Measurements from ENCODE around the gene PDZD8.

PDZD8 gene

DNA sequence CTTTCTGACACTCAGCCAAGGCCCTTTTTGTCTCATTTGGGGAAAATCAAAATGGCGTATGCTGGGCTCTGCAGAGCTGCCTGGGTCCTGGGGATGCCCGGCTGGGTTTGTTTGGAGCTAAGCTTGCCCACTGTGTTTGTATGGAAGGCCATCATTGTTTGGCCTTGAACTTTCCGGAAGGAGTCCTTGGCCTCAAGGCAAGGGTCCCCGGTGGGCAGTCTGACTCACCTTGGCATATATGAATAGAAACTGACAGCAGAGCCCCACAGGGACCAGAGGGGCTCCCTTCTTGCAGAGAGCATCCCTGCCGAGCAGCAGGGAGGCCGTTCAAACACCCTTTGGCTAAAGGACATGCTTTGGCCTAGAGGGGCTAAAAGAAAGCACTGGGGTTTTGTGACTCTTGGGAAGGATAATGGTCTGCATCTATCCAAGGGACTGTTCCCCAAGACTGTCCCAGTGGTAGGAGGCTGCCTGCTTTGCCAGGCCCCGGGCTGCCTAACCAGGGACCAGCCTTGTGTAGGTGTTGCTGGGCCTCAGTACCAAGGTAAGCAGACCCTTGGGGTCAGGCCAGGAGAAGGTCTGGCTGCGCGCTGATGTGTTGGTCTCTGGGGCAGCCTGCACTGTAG lies 119.3 kb downstream of the PDZD8 start:
- Mint-ChIP-seq H3K4me1 (ENCODE audit: low read depth) (peaks cover 9% of the 10 kb centered on the region), H3K27ac (no peak overlapping the region), H3K4me3 (no peak overlapping the region), H3K9me3 (no peaks in the 10 kb centered on the region), H3K36me3 (ENCODE audit: low read depth) (no peaks in the 10 kb centered on the region), H3K27me3 (ENCODE audit: low read depth) (peaks cover 12% of the 10 kb centered on the region)
- no peak for DNase-seq (ENCODE audit: low spot score)

DNA sequence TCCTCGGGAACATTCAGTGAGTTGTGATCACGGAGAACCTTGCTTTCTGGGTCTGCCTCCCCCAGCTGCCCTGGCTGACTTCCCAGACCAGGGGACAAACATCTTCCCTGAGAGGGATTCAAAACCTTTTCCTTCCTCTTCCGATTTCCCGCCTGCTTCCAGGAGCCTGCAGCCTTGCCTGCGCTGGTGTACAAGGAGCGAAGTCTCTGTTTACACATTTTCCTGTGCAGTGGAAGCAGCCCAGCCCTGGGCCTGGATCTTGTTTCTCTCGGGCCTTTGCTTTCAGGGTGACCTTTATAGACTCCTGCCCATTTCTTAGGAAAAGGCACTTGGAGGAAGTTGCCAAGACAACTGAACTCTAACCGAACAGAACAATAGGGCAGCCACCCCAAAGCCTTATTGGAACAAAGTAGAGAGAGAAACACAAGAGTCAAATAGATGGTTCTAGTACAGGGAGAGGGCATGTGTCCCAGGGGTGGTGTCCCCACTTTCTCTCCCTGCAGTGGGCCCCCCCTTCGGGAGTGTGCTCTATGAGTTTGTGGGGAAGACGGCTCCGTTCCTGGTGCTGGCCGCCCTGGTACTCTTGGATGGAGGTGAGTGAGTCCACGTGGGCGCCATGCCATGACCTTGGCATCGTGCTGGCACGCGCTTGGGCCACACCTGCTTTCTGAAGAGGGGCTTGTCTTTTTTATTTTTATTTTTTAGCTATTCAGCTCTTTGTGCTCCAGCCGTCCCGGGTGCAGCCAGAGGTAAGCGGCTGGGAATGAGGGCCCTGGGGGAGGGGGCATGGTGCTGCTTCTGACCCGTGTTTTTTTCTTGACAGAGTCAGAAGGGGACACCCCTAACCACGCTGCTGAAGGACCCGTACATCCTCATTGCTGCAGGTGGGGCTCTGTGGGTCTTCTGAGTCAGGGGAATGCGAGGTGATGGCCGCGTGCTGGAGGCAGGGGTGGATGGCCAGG lies 120.2 kb downstream of the PDZD8 start:
- DNase-seq (ENCODE audit: low spot score): no peak
- Mint-ChIP-seq H3K27ac (no peak overlapping the region), H3K36me3 (ENCODE audit: low read depth) (no peaks in the 10 kb centered on the region), H3K9me3 (no peaks in the 10 kb centered on the region), H3K4me1 (ENCODE audit: low read depth) (peaks cover 8% of the 10 kb centered on the region), H3K27me3 (ENCODE audit: low read depth) (peaks cover 9% of the 10 kb centered on the region), H3K4me3 (no peak overlapping the region)

DNA sequence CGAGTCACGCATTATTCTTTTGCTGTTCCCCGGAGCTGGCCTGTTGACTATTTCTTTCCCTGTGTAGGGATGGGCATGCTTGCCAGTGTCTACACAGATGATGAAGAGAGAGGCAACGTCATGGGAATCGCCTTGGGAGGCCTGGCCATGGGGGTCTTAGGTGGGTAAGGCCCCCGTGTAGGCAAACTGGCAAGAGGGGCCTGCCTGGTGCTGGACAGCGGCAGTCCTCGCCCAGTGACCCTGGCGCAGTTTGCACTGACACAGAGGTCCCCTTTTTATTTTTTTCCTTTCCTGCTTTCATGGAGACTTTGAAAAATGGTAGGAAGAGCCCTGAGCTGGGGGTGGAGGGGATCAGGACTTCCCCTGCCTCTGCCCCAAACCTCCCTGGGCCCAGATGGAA lies 120.9 kb downstream of the PDZD8 start:
- Mint-ChIP-seq H3K36me3 (ENCODE audit: low read depth) (no peaks in the 10 kb centered on the region), H3K4me3 (no peak overlapping the region), H3K27me3 (ENCODE audit: low read depth) (peaks cover 11% of the 10 kb centered on the region)

DNA sequence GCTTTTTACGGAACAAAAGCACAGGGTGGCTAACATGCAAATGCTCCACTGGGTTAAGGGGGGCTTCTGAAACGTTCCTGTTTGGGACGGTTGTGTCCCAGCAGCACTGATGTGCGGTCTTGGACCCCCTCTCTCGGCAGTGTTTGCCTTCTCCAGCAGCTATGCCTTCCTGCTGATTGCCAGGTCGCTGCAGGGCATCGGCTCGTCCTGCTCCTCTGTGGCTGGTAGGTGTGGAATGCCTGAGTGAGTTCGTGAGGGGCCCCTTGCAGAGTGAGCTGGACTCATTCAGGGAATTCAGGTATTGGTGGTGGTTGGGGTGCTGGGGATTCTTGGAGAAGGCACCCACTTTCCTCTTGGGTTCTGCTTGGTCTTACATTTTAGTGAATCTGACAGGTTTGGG lies 121.3 kb downstream of the PDZD8 start:
- DNase-seq (ENCODE audit: low spot score): no peak
- Mint-ChIP-seq H3K9me3 (no peaks in the 10 kb centered on the region), H3K4me3 (no peak overlapping the region), H3K27me3 (ENCODE audit: low read depth) (peaks cover 10% of the 10 kb centered on the region), H3K4me1 (ENCODE audit: low read depth) (no peaks in the 10 kb centered on the region), H3K27ac (no peak overlapping the region), H3K36me3 (ENCODE audit: low read depth) (no peaks in the 10 kb centered on the region)

More for the DNA sequence above, 120.9 kb downstream of the PDZD8 start:
- no peak for DNase-seq (ENCODE audit: low spot score)
- peaks cover 3% of the 10 kb centered on the region for H3K4me1 Mint-ChIP-seq (ENCODE audit: low read depth)
- H3K9me3 Mint-ChIP-seq: no peaks in the 10 kb centered on the region
- H3K27ac Mint-ChIP-seq: no peak overlapping the region

DNA sequence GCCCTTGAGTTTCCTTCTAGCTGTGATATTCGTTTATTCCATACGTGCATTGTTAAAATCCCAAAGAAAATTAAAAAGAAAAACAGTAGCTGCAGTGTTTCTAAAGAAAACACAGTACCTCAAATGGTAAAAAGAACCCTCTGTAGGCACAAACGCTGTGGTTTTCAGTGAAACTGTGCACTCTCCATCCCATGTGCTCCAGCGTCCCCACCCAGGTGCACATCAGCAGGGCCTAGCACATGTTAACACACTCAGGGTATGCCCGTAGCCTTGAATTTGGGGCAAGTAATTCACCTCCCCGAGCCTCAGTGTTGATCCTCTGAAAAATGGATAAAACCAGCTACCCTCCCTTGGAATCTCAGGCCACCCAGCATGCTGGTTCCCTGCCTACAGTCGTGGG lies 124.8 kb downstream of the PDZD8 start:
- Mint-ChIP-seq H3K27ac (no peak overlapping the region), H3K4me3 (no peak overlapping the region), H3K4me1 (ENCODE audit: low read depth) (no peaks in the 10 kb centered on the region), H3K36me3 (ENCODE audit: low read depth) (no peaks in the 10 kb centered on the region), H3K9me3 (no peaks in the 10 kb centered on the region), H3K27me3 (ENCODE audit: low read depth) (peaks cover 20% of the 10 kb centered on the region)
- DNase-seq (ENCODE audit: low spot score): no peak

DNA sequence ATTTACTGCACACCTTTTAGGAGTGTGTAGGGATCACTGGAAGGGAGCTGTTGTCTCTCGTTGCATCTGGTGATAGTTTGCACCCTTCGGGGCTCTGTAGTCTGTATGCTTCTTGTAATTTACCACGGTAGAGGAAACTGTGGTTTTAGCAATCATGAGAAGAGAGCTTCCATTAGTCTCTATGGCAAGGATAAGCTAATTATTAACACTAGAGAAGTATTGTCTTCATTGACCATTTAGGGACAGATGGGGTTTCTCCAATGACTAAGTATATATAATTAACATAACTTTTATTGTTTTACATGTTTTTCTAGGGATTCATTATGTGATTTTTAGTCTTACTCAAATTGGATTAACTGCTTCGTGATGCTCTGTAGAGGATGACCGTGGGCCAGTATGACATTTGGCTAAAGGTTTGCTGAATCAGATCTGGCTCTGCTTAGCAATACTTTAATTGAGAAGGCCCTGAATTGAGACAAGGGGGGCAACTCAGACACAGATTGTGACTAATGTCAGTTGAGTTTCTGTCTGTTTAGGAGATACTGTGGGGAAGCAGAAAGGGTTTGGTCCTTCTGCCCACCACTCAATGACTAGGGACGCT lies 125.6 kb downstream of the PDZD8 start:
- Mint-ChIP-seq H3K4me3 (no peak overlapping the region), H3K9me3 (no peaks in the 10 kb centered on the region), H3K27ac (no peak overlapping the region), H3K27me3 (ENCODE audit: low read depth) (peaks cover 28% of the 10 kb centered on the region), H3K4me1 (ENCODE audit: low read depth) (no peaks in the 10 kb centered on the region), H3K36me3 (ENCODE audit: low read depth) (no peaks in the 10 kb centered on the region)
- DNase-seq (ENCODE audit: low spot score): no peak

DNA sequence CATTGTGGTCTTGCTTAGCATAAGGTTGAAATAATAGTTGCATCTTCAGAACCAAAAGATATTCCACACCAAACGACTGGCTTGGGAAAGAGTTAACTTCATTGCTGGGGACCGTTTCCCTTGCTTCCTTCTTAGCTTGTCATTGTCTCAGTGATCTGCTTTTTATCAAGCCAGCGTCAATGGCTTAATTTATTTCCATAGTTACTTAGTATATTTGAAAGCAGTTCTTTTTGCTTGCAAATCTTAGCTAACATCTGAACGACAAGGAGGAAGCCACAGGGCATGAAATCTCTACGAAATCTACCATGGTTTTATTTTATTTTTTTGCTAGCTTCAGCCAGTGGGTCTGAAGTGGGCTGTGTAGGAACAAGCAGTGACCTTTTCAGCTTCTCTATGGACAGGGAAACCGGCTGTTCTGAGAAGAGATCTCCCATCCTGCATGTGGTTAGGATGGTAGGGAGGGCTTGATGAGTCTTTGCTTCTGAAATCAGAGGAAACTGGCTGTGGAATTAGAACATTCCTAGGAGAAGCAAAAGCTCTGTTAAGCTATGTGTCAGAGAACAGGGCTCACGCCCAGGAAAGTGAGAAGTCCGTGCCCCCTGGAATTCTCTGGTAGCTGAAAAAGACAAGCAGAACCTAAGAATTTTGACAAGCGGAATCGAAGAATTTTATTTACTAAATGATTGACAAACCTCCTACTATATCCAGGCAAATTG lies 126.3 kb downstream of the PDZD8 start:
- Mint-ChIP-seq H3K36me3 (ENCODE audit: low read depth) (no peaks in the 10 kb centered on the region), H3K4me3 (no peak overlapping the region), H3K27me3 (ENCODE audit: low read depth) (peaks cover 32% of the 10 kb centered on the region), H3K9me3 (no peaks in the 10 kb centered on the region), H3K4me1 (ENCODE audit: low read depth) (no peaks in the 10 kb centered on the region), H3K27ac (no peak overlapping the region)
- no peak for DNase-seq (ENCODE audit: low spot score)

DNA sequence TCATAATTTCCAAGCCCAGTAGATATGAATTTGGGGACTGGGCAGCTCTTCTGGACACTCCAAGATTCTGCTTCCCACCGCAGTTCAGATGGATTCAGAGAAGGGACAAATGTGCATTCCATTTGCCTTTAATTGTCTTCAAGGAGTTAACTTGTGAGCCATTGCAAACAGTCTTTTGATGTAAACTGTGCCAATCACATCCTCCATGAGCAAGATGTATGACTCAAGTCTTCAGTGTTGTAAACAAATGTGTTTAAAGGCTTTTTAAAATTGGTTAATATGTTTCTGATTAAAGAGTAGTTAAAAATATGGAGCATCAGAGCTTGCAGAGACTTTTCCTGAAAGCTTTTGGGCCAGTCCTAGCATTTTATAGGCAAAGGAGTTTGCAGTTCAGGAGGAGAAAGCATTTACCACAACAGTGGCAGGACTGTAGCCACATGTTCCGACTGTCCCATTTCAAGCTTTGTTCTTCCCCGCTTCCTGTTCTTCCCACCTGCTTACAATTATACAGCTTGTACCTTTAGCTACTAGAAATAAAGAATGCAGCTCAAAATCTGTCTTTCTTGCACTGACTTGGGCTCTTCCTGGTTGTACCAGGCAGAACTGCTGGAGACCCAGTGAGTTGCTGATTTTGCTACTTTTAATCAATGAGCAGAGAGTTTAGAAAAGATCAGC lies 128.1 kb downstream of the PDZD8 start:
- no peak overlapping the region for H3K27ac Mint-ChIP-seq
- H3K4me1 Mint-ChIP-seq (ENCODE audit: low read depth): no peaks in the 10 kb centered on the region
- H3K4me3 Mint-ChIP-seq: no peak overlapping the region
- no peak for DNase-seq (ENCODE audit: low spot score)
- H3K9me3 Mint-ChIP-seq: no peaks in the 10 kb centered on the region
- no peaks in the 10 kb centered on the region for H3K36me3 Mint-ChIP-seq (ENCODE audit: low read depth)
- H3K27me3 Mint-ChIP-seq (ENCODE audit: low read depth): peaks cover 49% of the 10 kb centered on the region

DNA sequence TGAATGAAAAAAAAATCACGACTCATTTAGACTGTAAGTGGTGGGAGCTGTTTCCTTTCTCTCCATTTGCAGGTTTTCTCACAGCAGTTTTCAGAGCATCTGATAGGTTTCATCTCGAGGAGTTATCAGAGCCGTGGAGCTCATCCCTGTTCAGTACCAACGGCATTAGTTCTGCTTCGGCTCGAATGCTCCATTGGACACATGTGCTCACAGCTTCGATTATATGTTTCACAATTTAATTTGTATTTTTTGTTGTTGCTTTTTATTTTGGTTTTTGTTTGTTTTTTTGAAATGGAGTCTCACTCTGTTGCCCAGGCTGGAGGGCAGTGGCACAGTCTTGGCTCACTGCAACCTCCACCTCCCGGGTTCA lies 132.8 kb downstream of the PDZD8 start:
- no peak for DNase-seq (ENCODE audit: low spot score)
- no peak overlapping the region for H3K27ac Mint-ChIP-seq
- no peaks in the 10 kb centered on the region for H3K9me3 Mint-ChIP-seq
- no peaks in the 10 kb centered on the region for H3K36me3 Mint-ChIP-seq (ENCODE audit: low read depth)
- peaks cover 48% of the 10 kb centered on the region for H3K27me3 Mint-ChIP-seq (ENCODE audit: low read depth)
- peaks cover 2% of the 10 kb centered on the region for H3K4me1 Mint-ChIP-seq (ENCODE audit: low read depth)
- H3K4me3 Mint-ChIP-seq: no peak overlapping the region

DNA sequence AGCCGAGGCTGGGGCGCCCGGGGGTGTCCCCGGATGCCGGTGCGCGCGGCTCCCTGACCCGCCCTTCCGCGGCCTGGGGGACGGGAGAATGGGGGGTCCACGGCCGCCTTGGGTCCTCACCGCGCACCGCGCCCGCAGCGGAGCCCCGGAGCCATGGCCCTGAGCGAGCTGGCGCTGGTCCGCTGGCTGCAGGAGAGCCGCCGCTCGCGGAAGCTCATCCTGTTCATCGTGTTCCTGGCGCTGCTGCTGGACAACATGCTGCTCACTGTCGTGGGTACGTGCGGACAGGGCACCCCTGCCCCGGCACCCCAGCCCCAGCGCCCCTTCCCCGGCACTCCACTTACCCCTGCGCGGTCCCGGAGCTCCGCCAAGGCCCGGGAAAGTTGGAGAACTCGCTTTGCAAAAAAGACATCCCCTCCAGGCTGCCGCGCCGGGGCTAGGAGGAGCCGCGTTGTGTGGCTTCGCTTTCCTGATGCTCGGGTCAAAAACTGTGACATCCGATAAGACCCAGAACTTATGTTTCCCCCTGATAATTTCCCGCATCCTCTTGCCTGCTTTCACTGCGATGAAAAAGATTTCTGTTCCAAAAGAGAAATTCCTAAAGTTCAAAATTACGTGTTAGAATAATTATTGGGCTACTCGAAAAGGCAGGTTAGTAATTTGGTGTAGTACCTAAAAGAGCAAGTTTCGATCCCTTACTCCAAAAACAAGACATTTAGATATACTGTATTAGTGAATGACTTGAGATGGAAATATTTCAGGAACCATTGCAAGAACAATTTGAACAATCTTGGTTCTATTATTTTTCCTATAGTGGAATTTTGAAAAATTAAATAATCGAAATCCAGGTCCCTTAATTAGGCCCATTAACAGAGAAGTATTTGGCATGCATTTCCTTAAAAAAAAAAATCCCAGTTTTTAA lies 133.4 kb downstream of the PDZD8 start:
- Mint-ChIP-seq H3K27ac (no peak overlapping the region), H3K9me3 (no peaks in the 10 kb centered on the region), H3K4me3 (peak overlapping the region; percentile 56), H3K36me3 (ENCODE audit: low read depth) (no peaks in the 10 kb centered on the region), H3K27me3 (ENCODE audit: low read depth) (peaks cover 49% of the 10 kb centered on the region), H3K4me1 (ENCODE audit: low read depth) (peaks cover 2% of the 10 kb centered on the region)
- no peak for DNase-seq (ENCODE audit: low spot score)

DNA sequence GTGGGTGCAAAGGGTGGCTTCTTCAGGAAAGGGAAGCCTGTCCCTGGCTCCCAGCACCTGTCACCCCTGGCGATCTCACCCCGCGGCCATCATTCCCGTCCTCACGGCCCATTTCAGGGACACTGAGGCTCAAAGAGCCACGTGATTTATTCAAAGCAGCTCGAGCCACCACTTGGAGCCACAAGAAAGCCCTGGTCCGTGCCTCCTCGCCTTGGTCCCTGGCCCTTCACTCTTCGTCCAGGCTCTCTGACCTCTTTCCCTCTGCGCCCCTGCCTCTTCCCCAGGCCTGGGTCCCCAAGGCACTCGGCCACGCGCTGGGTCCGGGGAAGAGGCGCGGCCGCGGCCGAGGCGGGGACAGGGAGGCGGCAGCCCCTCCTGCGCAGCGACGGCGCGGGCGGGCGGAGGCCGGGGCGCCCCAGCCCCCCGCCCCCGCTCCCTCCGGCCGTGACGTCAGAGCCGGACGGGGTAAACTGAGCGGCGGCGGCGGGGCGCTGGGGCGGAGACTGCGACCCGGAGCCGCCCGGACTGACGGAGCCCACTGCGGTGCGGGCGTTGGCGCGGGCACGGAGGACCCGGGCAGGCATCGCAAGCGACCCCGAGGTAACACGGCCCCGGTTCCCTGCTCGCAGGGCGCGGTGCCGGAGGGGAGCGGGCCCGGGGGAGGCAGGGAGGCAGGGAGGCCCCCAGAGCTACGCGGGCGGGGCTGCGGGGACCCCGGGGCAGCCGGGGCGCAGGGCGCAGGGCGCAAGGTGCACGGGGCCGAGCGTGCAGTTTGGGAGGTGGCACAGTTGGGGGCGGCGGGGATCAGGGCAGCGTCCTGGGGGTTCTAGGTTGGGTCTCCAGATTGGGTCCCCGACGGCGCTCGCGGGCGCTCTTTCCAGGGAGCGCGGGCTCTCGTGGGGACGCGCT lies 134.4 kb downstream of the PDZD8 start, which contains the start of gene SLC18A2:
SLC18A2 (plus strand) TSS at position 494 of the 909 bp plus-strand sequence. CDS start 580 bp downstream, outside the sequence.
- H3K27me3 Mint-ChIP-seq (ENCODE audit: low read depth): peaks cover 51% of the 10 kb centered on the region
- no peaks in the 10 kb centered on the region for H3K36me3 Mint-ChIP-seq (ENCODE audit: low read depth)
- H3K9me3 Mint-ChIP-seq: no peaks in the 10 kb centered on the region
- H3K27ac Mint-ChIP-seq: no peak within 1 kb of the TSS
- H3K4me3 Mint-ChIP-seq: peak within 1 kb of the TSS; percentile 56
- H3K4me1 Mint-ChIP-seq (ENCODE audit: low read depth): peaks cover 2% of the 10 kb centered on the region
- no peak for DNase-seq (ENCODE audit: low spot score)
